GM10266 (cell line): Measurements from ENCODE around the gene NAA15.

Experiments
- DNase-seq: peaks from one replicate; pipeline ENCODE4 v3.0.0; 2012; ENCODE audit errors: extremely low spot score
- CTCF ChIP-seq: IDR thresholded peaks from 2 replicates; pipeline ENCODE4 v1.5.1; 2012; ENCODE audit warnings: mild to moderate bottlenecking, low read depth; ENCODE audit not compliant: control insufficient read depth, insufficient read depth; ENCODE audit errors: missing control alignments

Gene NAA15

GRCh38 chr4:139368998-139369397 lies 67.7 kb downstream of the NAA15 start:
- TF ChIP-seq CTCF: no peak
- DNase-seq: no peak

GRCh38 chr4:139374251-139374650 lies 72.9 kb downstream of the NAA15 start:
- no peak for DNase-seq

GRCh38 chr4:139386421-139386820 lies 85.1 kb downstream of the NAA15 start:
- no peak for TF ChIP-seq CTCF

More at GRCh38 chr4:139374251-139374650, 72.9 kb downstream of the NAA15 start:
- TF ChIP-seq CTCF: no peak

GRCh38 chr4:139389102-139389501 lies 87.8 kb downstream of the NAA15 start:
- no peak for DNase-seq
- TF ChIP-seq CTCF: no peak

More at GRCh38 chr4:139386421-139386820, 85.1 kb downstream of the NAA15 start:
- DNase-seq: no peak

GRCh38 chr4:139389991-139390390 lies 88.7 kb downstream of the NAA15 start:
- DNase-seq: no peak
- TF ChIP-seq CTCF: no peak

- no peak for DNase-seq
- TF ChIP-seq CTCF: no peak
Observed at GRCh38 chr4:139391731-139392130, 90.4 kb downstream of the NAA15 start.

GRCh38 chr4:139392797-139393196 lies 91.5 kb downstream of the NAA15 start:
- no peak for TF ChIP-seq CTCF
- no peak for DNase-seq
